ENCODE measurements around the gene TMEM236. TPM values are rescaled to one million over a fixed set of nuclear protein-coding genes. Genes with fewer than 3 reads are reported as not detected.

Gene TMEM236
- total RNA-seq, 2 experiments from 2014 or later: 0.05 to 0.06 TPM

DNA sequence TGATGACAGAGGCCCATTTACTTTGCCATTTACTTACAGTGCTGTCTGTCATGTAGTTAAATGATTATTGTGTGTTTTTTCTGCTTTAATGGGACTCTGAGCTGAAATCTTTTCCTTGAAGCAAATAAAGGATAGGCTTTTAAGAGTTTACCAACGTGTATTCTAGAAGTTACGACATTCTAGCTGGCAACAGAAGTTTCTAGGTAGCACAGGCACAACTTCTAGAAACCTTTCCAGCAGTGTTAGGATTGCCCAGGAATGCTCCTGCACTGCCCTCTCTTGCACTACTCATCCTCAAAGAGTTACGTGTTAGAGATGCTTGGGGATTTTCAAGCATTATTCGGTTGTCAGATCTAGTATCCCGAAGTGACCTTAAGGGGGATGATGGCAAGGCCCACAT lies 42.5 kb upstream of the TMEM236 start:
- ChIA-PET POLR2A (interaction anchor here (0.5 kb wide), 1 partner anchor 33 kb away, joined by 3 read pairs; no protein-coding TSS in a partner anchor), CTCF (no interaction called here)
- H3K27me3 ChIP-seq (ENCODE audit: control insufficient read depth in 1 of 2, insufficient read depth in 2 of 2, low read length in 2 of 2): no peaks in the 10 kb centered on the region
- no peaks in the 10 kb centered on the region for H3K4me1 ChIP-seq (ENCODE audit: insufficient read depth, low read length)
- Mint-ChIP-seq H3K36me3 (ENCODE audit: low read depth) (peaks cover 91% of the 10 kb centered on the region), H3K4me1 (ENCODE audit: low read depth) (no peaks in the 10 kb centered on the region), H3K9me3 (no peaks in the 10 kb centered on the region), H3K27me3 (no peaks in the 10 kb centered on the region), H3K27ac (no peak overlapping the region), H3K4me3 (no peak overlapping the region)
- H3K9me3 ChIP-seq (ENCODE audit: control insufficient read depth in 1 of 2, insufficient read depth in 1 of 2, low read length in 2 of 2): no peaks in the 10 kb centered on the region
- intact Hi-C loops (cut with DNase I, micrococcal nuclease): no loop called here
- DNase-seq: no peak
- TF ChIP-seq, protein P1, sequence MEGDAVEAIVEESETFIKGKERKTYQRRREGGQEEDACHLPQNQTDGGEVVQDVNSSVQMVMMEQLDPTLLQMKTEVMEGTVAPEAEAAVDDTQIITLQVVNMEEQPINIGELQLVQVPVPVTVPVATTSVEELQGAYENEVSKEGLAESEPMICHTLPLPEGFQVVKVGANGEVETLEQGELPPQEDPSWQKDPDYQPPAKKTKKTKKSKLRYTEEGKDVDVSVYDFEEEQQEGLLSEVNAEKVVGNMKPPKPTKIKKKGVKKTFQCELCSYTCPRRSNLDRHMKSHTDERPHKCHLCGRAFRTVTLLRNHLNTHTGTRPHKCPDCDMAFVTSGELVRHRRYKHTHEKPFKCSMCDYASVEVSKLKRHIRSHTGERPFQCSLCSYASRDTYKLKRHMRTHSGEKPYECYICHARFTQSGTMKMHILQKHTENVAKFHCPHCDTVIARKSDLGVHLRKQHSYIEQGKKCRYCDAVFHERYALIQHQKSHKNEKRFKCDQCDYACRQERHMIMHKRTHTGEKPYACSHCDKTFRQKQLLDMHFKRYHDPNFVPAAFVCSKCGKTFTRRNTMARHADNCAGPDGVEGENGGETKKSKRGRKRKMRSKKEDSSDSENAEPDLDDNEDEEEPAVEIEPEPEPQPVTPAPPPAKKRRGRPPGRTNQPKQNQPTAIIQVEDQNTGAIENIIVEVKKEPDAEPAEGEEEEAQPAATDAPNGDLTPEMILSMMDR (IDR thresholded peaks at IDR 0.05): no peak
- H3K27ac ChIP-seq (ENCODE audit: low read depth in 1 of 2, low read length in 2 of 2): no peak overlapping the region
- no peak overlapping the region for H3K4me3 ChIP-seq (ENCODE audit: low read length)
- no peak for ATAC-seq (ENCODE audit: poor library complexity)
- H3K36me3 ChIP-seq (ENCODE audit: insufficient read depth, low read length): peaks cover 71% of the 10 kb centered on the region

DNA sequence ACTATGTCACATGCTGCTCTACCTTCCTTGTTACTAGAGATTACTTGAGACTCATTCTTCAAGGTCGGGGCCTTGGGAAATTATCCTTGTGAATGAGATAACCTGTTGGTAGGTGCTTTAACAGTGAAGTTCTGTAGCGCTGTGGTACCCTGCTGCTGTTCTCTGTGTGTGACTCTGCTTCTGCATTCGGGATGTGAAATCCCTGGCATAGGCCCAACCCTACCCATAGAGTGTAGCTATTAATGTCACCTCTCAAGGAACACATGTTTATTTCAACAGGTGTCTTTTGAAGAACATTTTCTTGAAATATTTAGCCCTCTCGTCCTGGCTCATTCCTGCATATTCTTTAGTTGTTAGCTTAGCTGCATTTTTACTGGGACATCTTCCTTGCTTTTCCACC lies 41.8 kb upstream of the TMEM236 start:
- H3K27ac Mint-ChIP-seq: no peak overlapping the region
- Histone ChIP-seq H3K36me3 (ENCODE audit: insufficient read depth, low read length) (peaks cover 75% of the 10 kb centered on the region), H3K27me3 (ENCODE audit: control insufficient read depth in 1 of 2, insufficient read depth in 2 of 2, low read length in 2 of 2) (no peaks in the 10 kb centered on the region), H3K4me3 (ENCODE audit: low read length) (no peak overlapping the region), H3K9me3 (ENCODE audit: control insufficient read depth in 1 of 2, insufficient read depth in 1 of 2, low read length in 2 of 2) (no peaks in the 10 kb centered on the region), H3K27ac (ENCODE audit: low read depth in 1 of 2, low read length in 2 of 2) (no peak overlapping the region), H3K4me1 (ENCODE audit: insufficient read depth, low read length) (no peaks in the 10 kb centered on the region)
- ATAC-seq (ENCODE audit: poor library complexity) (no peak), DNase-seq (no peak)
- H3K27me3 Mint-ChIP-seq: no peaks in the 10 kb centered on the region
- H3K36me3 Mint-ChIP-seq (ENCODE audit: low read depth): peaks cover 94% of the 10 kb centered on the region
- CTCF ChIA-PET: no interaction called here
- TF ChIP-seq, protein P1 (IDR thresholded peaks at IDR 0.05): no peak
- H3K4me1 Mint-ChIP-seq (ENCODE audit: low read depth): no peaks in the 10 kb centered on the region
- H3K4me3 Mint-ChIP-seq: no peak overlapping the region
- POLR2A ChIA-PET: no interaction called here
- H3K9me3 Mint-ChIP-seq: no peaks in the 10 kb centered on the region
- intact Hi-C loops (cut with DNase I, micrococcal nuclease): no loop called here

DNA sequence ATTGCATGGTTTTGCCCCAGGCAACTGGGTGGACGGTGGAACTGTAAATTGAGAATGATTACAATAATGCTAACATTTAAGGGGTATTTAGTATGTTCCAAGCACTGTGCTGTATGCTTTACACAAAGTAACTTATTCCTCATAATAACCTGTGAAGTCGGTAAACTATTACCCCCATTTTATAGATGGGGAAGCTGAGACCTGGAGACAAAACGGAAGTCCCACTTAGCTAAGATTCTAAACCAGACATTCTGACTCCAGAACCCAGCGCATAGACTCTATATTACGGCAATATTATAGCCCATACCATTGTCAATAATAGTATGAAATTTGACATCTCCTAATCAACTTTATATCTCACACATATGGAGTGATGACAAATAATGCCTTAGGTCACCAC lies 39.9 kb upstream of the TMEM236 start:
- no peaks in the 10 kb centered on the region for H3K4me1 Mint-ChIP-seq (ENCODE audit: low read depth)
- no peak overlapping the region for H3K27ac Mint-ChIP-seq
- no peak overlapping the region for H3K4me3 Mint-ChIP-seq
- ChIA-PET POLR2A (no interaction called here), CTCF (no interaction called here)
- no peaks in the 10 kb centered on the region for H3K27me3 Mint-ChIP-seq
- no peak for DNase-seq
- H3K36me3 Mint-ChIP-seq (ENCODE audit: low read depth): peaks cover 97% of the 10 kb centered on the region
- TF ChIP-seq, protein P1 (IDR thresholded peaks at IDR 0.05): no peak
- no peak for ATAC-seq (ENCODE audit: poor library complexity)
- Histone ChIP-seq H3K27ac (ENCODE audit: low read depth in 1 of 2, low read length in 2 of 2) (no peak overlapping the region), H3K4me3 (ENCODE audit: low read length) (no peak overlapping the region), H3K36me3 (ENCODE audit: insufficient read depth, low read length) (peaks cover 66% of the 10 kb centered on the region), H3K9me3 (ENCODE audit: control insufficient read depth in 1 of 2, insufficient read depth in 1 of 2, low read length in 2 of 2) (no peaks in the 10 kb centered on the region), H3K27me3 (ENCODE audit: control insufficient read depth in 1 of 2, insufficient read depth in 2 of 2, low read length in 2 of 2) (no peaks in the 10 kb centered on the region), H3K4me1 (ENCODE audit: insufficient read depth, low read length) (no peaks in the 10 kb centered on the region)
- intact Hi-C loops (cut with DNase I, micrococcal nuclease): no loop called here
- no peaks in the 10 kb centered on the region for H3K9me3 Mint-ChIP-seq

Data from CD4-positive, alpha-beta T cell (primary cell).